SHP77 treated with DMSO at 0.1 percent for 48 hours (cell line): ENCODE results near the gene AUNIP.
"Not testable (repeated sequence)": the region's sequence is repeated elsewhere in the genome, so short reads cannot be mapped to it uniquely, and the experiment has no call there.

Source experiments
- DNase-seq: peaks from one replicate; lab custom pipeline; 2025; lab: John Stamatoyannopoulos, UW

AUNIP gene

GRCh38 chr1:25864434-25864833, 5.2 kb upstream of the AUNIP start:
- no peak for DNase-seq

- DNase-seq: no peak
Measured at GRCh38 chr1:25863486-25864262, 4.4 kb upstream of the AUNIP start.

GRCh38 chr1:25862785-25863485, 3.7 kb upstream of the AUNIP start:
- DNase-seq: no peak

GRCh38 chr1:25861316-25862286, 2.3 kb upstream of the AUNIP start:
- no peak for DNase-seq

GRCh38 chr1:25858494-25858893, 763 bp downstream of the AUNIP start:
- DNase-seq: no peak

GRCh38 chr1:25856856-25857255, 2.4 kb downstream of the AUNIP start:
- DNase-seq: no peak

GRCh38 chr1:25854554-25854953, 4.7 kb downstream of the AUNIP start:
- no peak for DNase-seq

GRCh38 chr1:25848531-25848930, 10.7 kb downstream of the AUNIP start:
- no peak for DNase-seq

- DNase-seq: no peak
Measured at GRCh38 chr1:25847929-25848328, 11.3 kb downstream of the AUNIP start.

- no peak for DNase-seq
Measured at GRCh38 chr1:25845664-25846063, 13.6 kb downstream of the AUNIP start.

GRCh38 chr1:25844536-25845337, 14.5 kb downstream of the AUNIP start:
- DNase-seq: no peak

- no peak for DNase-seq
Measured at GRCh38 chr1:25843483-25843882, 15.8 kb downstream of the AUNIP start.

- not testable (repeated sequence) for DNase-seq
Measured at GRCh38 chr1:25839808-25840207, 19.4 kb downstream of the AUNIP start.

GRCh38 chr1:25837262-25837875, 21.9 kb downstream of the AUNIP start:
- DNase-seq: no peak

GRCh38 chr1:25836695-25837094, 22.6 kb downstream of the AUNIP start:
- DNase-seq: no peak

- no peak for DNase-seq
Measured at GRCh38 chr1:25834894-25835293, 24.4 kb downstream of the AUNIP start.

GRCh38 chr1:25833158-25833557, 26.1 kb downstream of the AUNIP start:
- DNase-seq: no peak

GRCh38 chr1:25832336-25833037, 26.8 kb downstream of the AUNIP start:
- no peak for DNase-seq

- no peak for DNase-seq
Measured at GRCh38 chr1:25831569-25832196, 27.6 kb downstream of the AUNIP start.

GRCh38 chr1:25829046-25829445, 30.2 kb downstream of the AUNIP start:
- DNase-seq: no peak
